PC-3 (cell line): ENCODE data around the gene FOXRED1. TPM values are rescaled to one million over a fixed set of nuclear protein-coding genes. Genes with fewer than 3 reads are reported as not detected.

Experiments
- ATAC-seq: fragments of 200-7000 bp; cut with Tn5 transposase; 2 replicates; pipeline ENCODE4 v1.9.1; 2020; ENCODE audit warnings: mild to moderate bottlenecking, moderate library complexity
- BruUV-seq: library from RNA; stranded (reverse); fragments of 400-500 nt; replicated peaks from 2 replicates; lab custom pipeline; 2021; lab: Mats Ljungman, UMichigan
- CTCF ChIA-PET: fragments of 300-600 bp; sonication (Branson Sonifier 250); formaldehyde crosslinking; loops from one replicate; lab custom pipeline; 2022; ENCODE audit warnings: antibody characterized with exemption; lab: Charles Lee
- POLR2A ChIA-PET: fragments of 300-600 bp; sonication (Branson Sonifier 250); formaldehyde crosslinking; loops from one replicate; lab custom pipeline; 2022; ENCODE audit warnings: antibody characterized with exemption; ENCODE audit not compliant: unreplicated experiment; lab: Charles Lee
- DNase-seq: peaks from one replicate; pipeline ENCODE4 v3.0.0-alpha.2; 2015
- H2AFZ ChIP-seq: fragments of 300-600 bp; sonication (generic); 2 replicates; pipeline ENCODE4 v1.6.0; 2016; ENCODE audit warnings: antibody characterized with exemption, low read length
- H3F3A ChIP-seq: fragments of 300-600 bp; sonication (generic); one replicate; pipeline ENCODE4 v1.6.0; 2017; ENCODE audit warnings: antibody characterized with exemption, low read length, control low read depth, mild to moderate bottlenecking; ENCODE audit not compliant: unreplicated experiment
- H3K27ac ChIP-seq: fragments of 300-600 bp; sonication (generic); 2 replicates; pipeline ENCODE4 v1.5.1; 2016; ENCODE audit warnings: mild to moderate bottlenecking, low read length
- H3K27me3 ChIP-seq: fragments of 300-600 bp; sonication (generic); 2 replicates; pipeline ENCODE4 v1.6.1; 2016; ENCODE audit warnings: low read length, mixed read lengths
- H3K36me3 ChIP-seq: fragments of 300-600 bp; sonication (generic); 2 replicates; pipeline ENCODE4 v1.6.1; 2016; ENCODE audit warnings: low read depth, mixed run types, low read length, mixed read lengths
- H3K4me1 ChIP-seq: fragments of 300-600 bp; sonication (generic); 2 replicates; pipeline ENCODE4 v1.5.1; 2016; ENCODE audit warnings: low read length; ENCODE audit not compliant: insufficient read depth
- H3K4me2 ChIP-seq: fragments of 300-600 bp; sonication (generic); 2 replicates; pipeline ENCODE4 v1.6.0; 2016; ENCODE audit warnings: low read length
- H3K4me3 ChIP-seq: fragments of 300-600 bp; sonication (generic); 2 replicates; pipeline ENCODE4 v1.5.1; 2016; ENCODE audit warnings: mild to moderate bottlenecking, low read length, mixed read lengths
- H3K79me2 ChIP-seq: fragments of 300-600 bp; sonication (generic); 2 replicates; pipeline ENCODE4 v1.6.1; 2017; ENCODE audit warnings: low read length, mixed read lengths
- H3K9ac ChIP-seq: fragments of 300-600 bp; sonication (generic); 2 replicates; pipeline ENCODE4 v1.6.0; 2016; ENCODE audit warnings: mild to moderate bottlenecking, low read length
- H3K9me2 ChIP-seq: fragments of 300-600 bp; sonication (generic); replicated peaks from 2 replicates; pipeline ENCODE4 v1.6.1; 2016; ENCODE audit warnings: mixed run types, low read length, mixed read lengths
- H3K9me3 ChIP-seq: fragments of 300-600 bp; sonication (generic); 2 replicates; pipeline ENCODE4 v1.6.1; 2016; ENCODE audit warnings: low read length, mixed read lengths
- H4K20me1 ChIP-seq: fragments of 300-600 bp; sonication (generic); 2 replicates; pipeline ENCODE4 v1.6.1; 2016; ENCODE audit warnings: low read length, mixed read lengths
- CTCF ChIP-seq: fragments of 300-600 bp; sonication (generic); conservative IDR thresholded peaks from 2 replicates; pipeline ENCODE4 v1.5.1; 2017; ENCODE audit warnings: antibody characterized with exemption, low read depth, mild to moderate bottlenecking, low read length
- EZH2 ChIP-seq: fragments of 300-600 bp; sonication (generic); IDR thresholded peaks from one replicate; pipeline ENCODE4 v1.6.1; 2017; ENCODE audit warnings: antibody characterized with exemption, mild to moderate bottlenecking, low read length; ENCODE audit not compliant: unreplicated experiment
- EZH2phosphoT487 ChIP-seq: fragments of 300-600 bp; sonication (generic); IDR thresholded peaks from 2 replicates; pipeline ENCODE4 v1.6.1; 2018; ENCODE audit warnings: mild to moderate bottlenecking, antibody characterized with exemption, low read length, borderline replicate concordance
- intact Hi-C: fragments of 100-400 bp; cut with micrococcal nuclease; formaldehyde crosslinking; loops from 2 replicates; pipeline ENCODE4 v1.9.0; 2023
- total RNA-seq: library from RNA; depleted of rRNA; stranded (reverse); fragments of >200 nt; gene quantifications from 2 replicates; pipeline ENCODE4 v1.2.3, GENCODE V29; 2014

FOXRED1 gene
- total RNA-seq, 1 experiment from 2014 or later: 55.6 TPM

- Histone ChIP-seq H2AFZ (no peak overlapping the region), H3K4me1 (peaks cover 29% of the 10 kb centered on the region), H3K79me2 (peaks cover 20% of the 10 kb centered on the region), H3K4me3 (no peak overlapping the region), H3K9me2 (no peaks in the 10 kb centered on the region), H4K20me1 (no peaks in the 10 kb centered on the region), H3K36me3 (peaks cover 19% of the 10 kb centered on the region), H3K4me2 (no peak overlapping the region), H3F3A (no peaks in the 10 kb centered on the region), H3K27ac (peak overlapping the region; percentile 23), H3K9ac (0 out of 2 replicates have a peak overlapping the region, but pooled peaks have one; percentile 30), H3K27me3 (no peaks in the 10 kb centered on the region), H3K9me3 (no peaks in the 10 kb centered on the region)
- DNase-seq (no peak), ATAC-seq (peak; percentile 2; the same call in 1 of the 2 replicates)
- ChIA-PET CTCF (interaction anchor here (0.5 to 1.6 kb wide), 4 partner anchors 12 to 170 kb away, joined by 3 to 25 read pairs (median 4); no protein-coding TSS in a partner anchor), POLR2A (no interaction called here)
- BruUV-seq: no TSS peak
- TF ChIP-seq EZH2 (no peak), CTCF (no peak), EZH2phosphoT487 (no peak)
- intact Hi-C loops: loop anchor here (1.0 to 5.0 kb wide), 7 partner anchors 41 to 1036 kb away; no protein-coding TSS in a partner anchor
Observed at GRCh38 chr11:126310992-126311310, 42.0 kb downstream of the FOXRED1 start.

- no peak for ATAC-seq
- intact Hi-C loops: loop anchor here (2.0 to 5.0 kb wide), 4 partner anchors 41 to 1036 kb away; no protein-coding TSS in a partner anchor
Observed at GRCh38 chr11:126311401-126312291, 42.7 kb downstream of the FOXRED1 start.

More at GRCh38 chr11:126311401-126312291, 42.7 kb downstream of the FOXRED1 start:
- peaks cover 19% of the 10 kb centered on the region for H3K36me3 ChIP-seq
- BruUV-seq: no TSS peak
- 0 out of 2 replicates have a peak overlapping the region, but pooled peaks have one; percentile 1 for H3K27ac ChIP-seq
- no peak overlapping the region for H3K4me2 ChIP-seq
- H3K9me3 ChIP-seq: no peaks in the 10 kb centered on the region
- H3K79me2 ChIP-seq: peaks cover 13% of the 10 kb centered on the region
- no peak overlapping the region for H3K4me3 ChIP-seq
- DNase-seq: no peak
- H3K27me3 ChIP-seq: no peaks in the 10 kb centered on the region
- no peak overlapping the region for H3K9ac ChIP-seq
- POLR2A ChIA-PET: no interaction called here
- no peaks in the 10 kb centered on the region for H3F3A ChIP-seq
- no peak overlapping the region for H2AFZ ChIP-seq
- no peak for TF ChIP-seq EZH2
- no peak for TF ChIP-seq CTCF
- TF ChIP-seq EZH2phosphoT487: no peak
- no peaks in the 10 kb centered on the region for H3K9me2 ChIP-seq
- CTCF ChIA-PET: interaction anchor here (0.5 to 1.6 kb wide), 2 partner anchors 12 to 169 kb away, joined by 4 to 25 read pairs; no protein-coding TSS in a partner anchor
- no peaks in the 10 kb centered on the region for H4K20me1 ChIP-seq
- peaks cover 29% of the 10 kb centered on the region for H3K4me1 ChIP-seq
